ENCODE data around the gene GRIN3A.

The GRIN3A gene

GRCh38 chr9:101738566-101739183 is at the start of gene GRIN3A:
Gene GRIN3A, minus strand, starts transcription at chr9:101738647. Its CDS starts 668 bp downstream, at chr9:101737979.
- Histone ChIP-seq H3K27me3 (ENCODE audit: control insufficient read depth, insufficient read depth, low read length) (peaks cover 48% of the 10 kb centered on the region), H3K9me3 (ENCODE audit: control insufficient read depth, insufficient read depth, low read length) (no peaks in the 10 kb centered on the region), H3K4me3 (ENCODE audit: low read depth, low read length) (peak within 1 kb of the TSS; percentile 68), H3K4me1 (ENCODE audit: control insufficient read depth, insufficient read depth, low read length) (peaks cover 11% of the 10 kb centered on the region), H3K36me3 (ENCODE audit: control insufficient read depth, insufficient read depth, low read length) (no peaks in the 10 kb centered on the region), H3K9ac (ENCODE audit: low read depth, low read length) (no peak within 1 kb of the TSS)

DNA sequence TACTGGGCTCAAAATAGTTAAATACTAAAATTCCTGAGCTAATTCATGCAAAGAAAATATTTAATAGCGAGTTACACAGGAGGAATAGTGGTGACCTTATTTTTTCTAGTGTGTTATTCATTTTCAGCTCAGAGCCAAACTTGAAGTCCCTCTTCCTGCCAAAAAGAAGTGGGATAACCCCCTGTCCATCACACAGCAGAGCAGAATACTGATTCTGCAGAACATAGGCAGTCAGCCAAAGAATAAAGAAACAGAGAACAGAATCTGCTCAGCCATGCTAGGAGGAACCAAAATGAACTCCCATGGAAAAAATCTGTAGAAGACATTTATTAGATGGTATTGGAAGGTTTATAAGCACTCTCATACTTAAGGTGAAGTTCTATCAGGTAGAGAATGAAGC is 49.4 kb upstream of the GRIN3A start:
- Histone ChIP-seq H3K9me3 (ENCODE audit: control insufficient read depth, insufficient read depth, low read length) (no peaks in the 10 kb centered on the region), H3K36me3 (ENCODE audit: control insufficient read depth, insufficient read depth, low read length) (no peaks in the 10 kb centered on the region), H3K4me1 (ENCODE audit: control insufficient read depth, insufficient read depth, low read length) (no peaks in the 10 kb centered on the region), H3K4me3 (ENCODE audit: low read depth, low read length) (no peak overlapping the region), H3K9ac (ENCODE audit: low read depth, low read length) (no peak overlapping the region), H3K27me3 (ENCODE audit: control insufficient read depth, insufficient read depth, low read length) (no peaks in the 10 kb centered on the region)

DNA sequence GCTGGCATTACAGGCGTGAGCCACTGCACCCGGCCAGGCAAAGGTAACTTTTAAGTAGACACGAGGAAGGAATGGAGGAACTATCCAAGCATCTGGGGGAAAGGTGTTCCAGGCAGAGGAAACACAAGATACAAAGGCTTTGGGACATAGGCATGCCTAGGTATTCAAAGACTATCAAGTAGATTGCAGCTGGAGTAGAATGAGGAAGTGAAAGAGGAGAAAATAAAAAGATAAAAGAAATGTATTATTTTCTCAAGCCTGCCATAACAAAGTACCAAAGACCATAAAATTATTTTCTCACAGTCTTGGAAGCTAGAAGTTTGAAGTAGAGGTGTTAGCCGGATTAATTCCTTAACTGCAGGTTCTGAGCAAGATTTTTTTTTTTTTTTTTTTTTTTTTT is 39.9 kb upstream of the GRIN3A start:
- Histone ChIP-seq H3K9me3 (ENCODE audit: control insufficient read depth, insufficient read depth, low read length) (no peaks in the 10 kb centered on the region), H3K9ac (ENCODE audit: low read depth, low read length) (no peak overlapping the region), H3K27me3 (ENCODE audit: control insufficient read depth, insufficient read depth, low read length) (no peaks in the 10 kb centered on the region), H3K4me1 (ENCODE audit: control insufficient read depth, insufficient read depth, low read length) (no peaks in the 10 kb centered on the region), H3K4me3 (ENCODE audit: low read depth, low read length) (no peak overlapping the region), H3K36me3 (ENCODE audit: control insufficient read depth, insufficient read depth, low read length) (no peaks in the 10 kb centered on the region)

DNA sequence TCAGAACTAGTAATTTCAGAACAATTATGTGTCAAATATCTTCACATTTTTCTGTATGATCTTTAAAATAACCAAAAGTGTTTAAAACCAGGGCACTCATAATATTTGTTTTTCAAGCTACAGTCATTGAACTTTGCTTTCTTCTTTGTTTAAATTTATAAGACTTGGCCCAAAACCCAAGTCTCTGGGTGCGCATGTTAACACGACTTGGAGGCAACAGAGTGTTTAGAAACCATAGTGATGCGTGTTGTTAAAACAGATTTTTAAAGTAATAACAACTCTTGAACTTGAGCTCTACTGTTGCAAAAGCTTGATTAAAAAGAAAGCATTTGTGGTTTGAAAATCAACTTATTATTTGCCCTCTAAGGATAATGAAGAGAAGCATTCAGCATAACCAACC is 26.0 kb upstream of the GRIN3A start:
- Histone ChIP-seq H3K9ac (ENCODE audit: low read depth, low read length) (no peak overlapping the region), H3K36me3 (ENCODE audit: control insufficient read depth, insufficient read depth, low read length) (no peaks in the 10 kb centered on the region), H3K9me3 (ENCODE audit: control insufficient read depth, insufficient read depth, low read length) (no peaks in the 10 kb centered on the region), H3K4me3 (ENCODE audit: low read depth, low read length) (no peak overlapping the region), H3K27me3 (ENCODE audit: control insufficient read depth, insufficient read depth, low read length) (no peaks in the 10 kb centered on the region), H3K4me1 (ENCODE audit: control insufficient read depth, insufficient read depth, low read length) (no peaks in the 10 kb centered on the region)

GRCh38 chr9:101758304-101758930 is 20.0 kb upstream of the GRIN3A start:
- H3K27me3 ChIP-seq (ENCODE audit: control insufficient read depth, insufficient read depth, low read length), result no peaks in the 10 kb centered on the region
- H3K9ac ChIP-seq (ENCODE audit: low read depth, low read length), result no peak overlapping the region
- no peaks in the 10 kb centered on the region for H3K9me3 ChIP-seq (ENCODE audit: control insufficient read depth, insufficient read depth, low read length)
- H3K4me3 ChIP-seq (ENCODE audit: low read depth, low read length), result no peak overlapping the region
- no peaks in the 10 kb centered on the region for H3K36me3 ChIP-seq (ENCODE audit: control insufficient read depth, insufficient read depth, low read length)
- no peaks in the 10 kb centered on the region for H3K4me1 ChIP-seq (ENCODE audit: control insufficient read depth, insufficient read depth, low read length)

DNA sequence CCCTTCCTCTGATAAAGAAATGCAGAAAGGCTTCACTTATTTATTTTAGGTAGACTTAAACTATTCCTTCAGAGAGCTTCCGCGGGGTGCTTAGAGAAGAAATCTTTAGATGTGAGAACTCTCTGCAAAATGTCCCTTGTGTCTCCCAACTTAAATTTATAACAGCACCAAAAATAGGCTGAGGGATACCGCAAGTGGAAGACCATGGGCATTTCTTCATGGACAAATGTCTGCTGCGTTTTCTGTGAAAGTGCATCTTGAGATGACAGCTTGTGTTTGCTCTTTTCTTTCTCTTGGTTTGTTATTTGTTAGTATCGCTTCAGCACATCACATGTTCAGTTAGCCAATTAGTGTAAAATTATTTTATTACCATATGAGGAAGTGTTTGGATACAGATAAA is 15.3 kb upstream of the GRIN3A start:
- no peaks in the 10 kb centered on the region for H3K4me1 ChIP-seq (ENCODE audit: control insufficient read depth, insufficient read depth, low read length)
- H3K36me3 ChIP-seq (ENCODE audit: control insufficient read depth, insufficient read depth, low read length), result no peaks in the 10 kb centered on the region
- no peaks in the 10 kb centered on the region for H3K27me3 ChIP-seq (ENCODE audit: control insufficient read depth, insufficient read depth, low read length)
- no peak overlapping the region for H3K9ac ChIP-seq (ENCODE audit: low read depth, low read length)
- H3K9me3 ChIP-seq (ENCODE audit: control insufficient read depth, insufficient read depth, low read length), result no peaks in the 10 kb centered on the region
- no peak overlapping the region for H3K4me3 ChIP-seq (ENCODE audit: low read depth, low read length)

- Histone ChIP-seq H3K4me3 (ENCODE audit: low read depth, low read length) (no peak overlapping the region), H3K9me3 (ENCODE audit: control insufficient read depth, insufficient read depth, low read length) (no peaks in the 10 kb centered on the region), H3K9ac (ENCODE audit: low read depth, low read length) (no peak overlapping the region), H3K27me3 (ENCODE audit: control insufficient read depth, insufficient read depth, low read length) (no peaks in the 10 kb centered on the region), H3K4me1 (ENCODE audit: control insufficient read depth, insufficient read depth, low read length) (no peaks in the 10 kb centered on the region), H3K36me3 (ENCODE audit: control insufficient read depth, insufficient read depth, low read length) (no peaks in the 10 kb centered on the region)
These were observed 13.4 kb upstream of the GRIN3A start for GRCh38 chr9:101751895-101752294.

DNA sequence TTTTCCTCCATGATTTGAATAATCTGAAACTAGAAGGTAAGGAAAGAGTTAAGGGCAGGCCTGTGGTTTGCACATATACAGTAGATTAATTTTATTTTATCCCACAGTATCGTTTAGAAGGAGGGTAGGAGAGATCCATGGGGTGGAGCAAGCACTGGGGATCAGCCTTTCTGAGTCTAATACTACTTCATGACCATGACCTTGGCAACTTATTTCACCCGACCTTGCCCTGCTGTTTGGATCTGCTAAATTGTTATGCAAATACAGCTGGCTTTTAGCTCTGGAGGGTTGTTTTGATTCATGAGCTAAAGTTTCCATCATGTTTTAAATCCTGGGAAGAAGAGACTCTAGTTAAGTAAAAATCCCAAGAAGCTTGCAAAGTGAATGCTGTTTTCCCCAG is 864 bp upstream of the GRIN3A start:
- H3K4me3 ChIP-seq (ENCODE audit: low read depth, low read length), result no peak overlapping the region
- H3K9me3 ChIP-seq (ENCODE audit: control insufficient read depth, insufficient read depth, low read length), result no peaks in the 10 kb centered on the region
- H3K9ac ChIP-seq (ENCODE audit: low read depth, low read length), result no peak overlapping the region
- H3K4me1 ChIP-seq (ENCODE audit: control insufficient read depth, insufficient read depth, low read length), result peaks cover 11% of the 10 kb centered on the region
- no peaks in the 10 kb centered on the region for H3K36me3 ChIP-seq (ENCODE audit: control insufficient read depth, insufficient read depth, low read length)
- H3K27me3 ChIP-seq (ENCODE audit: control insufficient read depth, insufficient read depth, low read length), result peaks cover 48% of the 10 kb centered on the region

GRCh38 chr9:101737705-101738565 is 512 bp downstream of the GRIN3A start:
- Histone ChIP-seq H3K4me1 (ENCODE audit: control insufficient read depth, insufficient read depth, low read length) (peaks cover 13% of the 10 kb centered on the region), H3K4me3 (ENCODE audit: low read depth, low read length) (peak overlapping the region; percentile 68), H3K9me3 (ENCODE audit: control insufficient read depth, insufficient read depth, low read length) (no peaks in the 10 kb centered on the region), H3K36me3 (ENCODE audit: control insufficient read depth, insufficient read depth, low read length) (no peaks in the 10 kb centered on the region), H3K9ac (ENCODE audit: low read depth, low read length) (no peak overlapping the region), H3K27me3 (ENCODE audit: control insufficient read depth, insufficient read depth, low read length) (peaks cover 48% of the 10 kb centered on the region)

DNA sequence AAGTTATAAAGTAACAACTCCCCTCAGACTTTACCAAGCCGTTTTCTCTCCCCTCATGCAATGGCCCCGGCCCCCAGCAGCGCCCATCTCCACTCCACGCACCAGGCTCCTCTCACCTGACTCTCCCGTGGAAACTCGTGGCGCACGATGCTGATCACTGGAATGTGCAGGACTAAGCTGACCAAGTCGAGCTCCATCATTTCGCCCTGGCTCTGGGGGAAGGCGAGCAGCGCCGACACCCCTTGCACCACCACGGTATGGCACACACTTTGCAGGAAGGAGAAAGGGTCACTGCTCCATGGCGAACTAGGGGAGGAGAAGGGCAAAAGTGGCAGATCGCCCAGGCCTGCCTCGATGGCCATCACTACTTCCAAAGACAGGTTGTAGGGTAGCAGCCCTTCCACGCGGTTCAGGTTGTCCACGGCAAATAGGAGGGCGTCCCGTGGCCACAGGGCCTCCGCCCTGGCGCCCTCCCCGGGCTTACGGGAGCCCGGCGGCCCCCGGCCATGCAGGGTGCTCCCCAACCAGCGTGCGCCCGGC is 1.2 kb downstream of the GRIN3A start:
- Histone ChIP-seq H3K9ac (ENCODE audit: low read depth, low read length) (no peak overlapping the region), H3K36me3 (ENCODE audit: control insufficient read depth, insufficient read depth, low read length) (no peaks in the 10 kb centered on the region), H3K27me3 (ENCODE audit: control insufficient read depth, insufficient read depth, low read length) (peaks cover 48% of the 10 kb centered on the region), H3K4me3 (ENCODE audit: low read depth, low read length) (peak overlapping the region; percentile 68), H3K9me3 (ENCODE audit: control insufficient read depth, insufficient read depth, low read length) (no peaks in the 10 kb centered on the region), H3K4me1 (ENCODE audit: control insufficient read depth, insufficient read depth, low read length) (peaks cover 13% of the 10 kb centered on the region)

DNA sequence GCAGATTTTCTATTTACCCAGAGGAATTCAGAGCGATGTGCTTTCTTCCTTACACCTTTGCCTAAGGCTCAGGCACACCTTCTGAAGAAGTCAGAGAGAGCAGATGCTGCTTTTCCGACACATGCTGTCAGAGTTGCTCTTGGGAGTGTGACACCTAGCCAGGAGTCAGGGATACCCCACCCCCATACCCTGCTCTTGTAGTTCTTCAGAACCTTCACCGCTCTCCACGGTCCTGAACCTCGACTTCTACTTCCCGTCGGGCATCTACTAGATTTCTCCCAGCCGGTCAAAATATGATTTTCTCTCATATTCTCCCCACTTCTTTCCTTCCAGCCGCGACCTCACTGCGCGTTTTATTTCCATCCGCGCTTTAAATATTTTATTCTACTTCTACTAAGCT is 1.7 kb downstream of the GRIN3A start:
- H3K36me3 ChIP-seq (ENCODE audit: control insufficient read depth, insufficient read depth, low read length), result no peaks in the 10 kb centered on the region
- H3K4me1 ChIP-seq (ENCODE audit: control insufficient read depth, insufficient read depth, low read length), result peaks cover 13% of the 10 kb centered on the region
- H3K9me3 ChIP-seq (ENCODE audit: control insufficient read depth, insufficient read depth, low read length), result no peaks in the 10 kb centered on the region
- no peak overlapping the region for H3K9ac ChIP-seq (ENCODE audit: low read depth, low read length)
- peak overlapping the region; percentile 68 for H3K4me3 ChIP-seq (ENCODE audit: low read depth, low read length)
- H3K27me3 ChIP-seq (ENCODE audit: control insufficient read depth, insufficient read depth, low read length), result peaks cover 48% of the 10 kb centered on the region
